Measurements from ENCODE around the gene LRRC59.

GRCh38 chr17:50394711-50395110 is 2.6 kb downstream of the LRRC59 start:
- no peak for TF ChIP-seq CTCF (IDR thresholded peaks at IDR 0.05; ENCODE audit: insufficient read depth, low read length)
- TF ChIP-seq POLR2AphosphoS5 (IDR thresholded peaks at IDR 0.05; ENCODE audit: low read depth): no peak
- TF ChIP-seq REST (IDR thresholded peaks at IDR 0.05; ENCODE audit: insufficient replicate concordance, low read depth): no peak

All from HL-60 (cell line).